WTC11 (cell line): ENCODE results near the gene C1orf174. TPM values are rescaled to one million over a fixed set of nuclear protein-coding genes. Genes with fewer than 3 reads are reported as not detected.

Source experiments
- ATAC-seq: fragments of 200-7000 bp; cut with Tn5 transposase; 2 replicates; pipeline ENCODE4 v1.10.0; 2021; ENCODE audit warnings: mild to moderate bottlenecking, moderate library complexity
- CTCF ChIA-PET: fragments of 300-600 bp; sonication (Branson Sonifier 250); formaldehyde crosslinking; loops from one replicate; lab custom pipeline; 2021; ENCODE audit warnings: antibody characterized with exemption; lab: Charles Lee
- POLR2A ChIA-PET: fragments of 350-600 bp; sonication (Branson Sonifier 250); formaldehyde crosslinking; loops from one replicate; lab custom pipeline; 2021; ENCODE audit warnings: antibody characterized with exemption; lab: Charles Lee
- DNase-seq: peaks from one replicate; pipeline ENCODE4 v3.0.0; 2021; ENCODE audit warnings: low spot score
- H3K27ac Mint-ChIP-seq: 2 replicates; pipeline ENCODE4 v1.8.0; 2021; ENCODE audit warnings: mixed read lengths
- H3K27me3 Mint-ChIP-seq: 2 replicates; pipeline ENCODE4 v1.8.0; 2021; ENCODE audit warnings: low read depth, mild to moderate bottlenecking, moderate library complexity, mixed read lengths
- H3K36me3 Mint-ChIP-seq: 2 replicates; pipeline ENCODE4 v1.8.0; 2021; ENCODE audit warnings: mixed read lengths
- H3K4me1 Mint-ChIP-seq: 2 replicates; pipeline ENCODE4 v1.8.0; 2022; ENCODE audit warnings: mixed read lengths
- H3K4me3 Mint-ChIP-seq: 2 replicates; pipeline ENCODE4 v1.8.0; 2021; ENCODE audit warnings: mild to moderate bottlenecking, moderate library complexity, mixed read lengths
- H3K9me3 Mint-ChIP-seq: 2 replicates; pipeline ENCODE4 v1.8.0; 2021; ENCODE audit warnings: mixed read lengths
- ATF2 ChIP-seq: sonication (generic); formaldehyde crosslinking; IDR thresholded peaks from 2 replicates; pipeline ENCODE4 v1.8.1; 2022; ENCODE audit warnings: low read depth, missing genetic modification reagents, borderline replicate concordance
- ATF3 ChIP-seq: sonication (generic); formaldehyde crosslinking; conservative IDR thresholded peaks from 2 replicates; pipeline ENCODE4 v1.8.1; 2022; ENCODE audit warnings: mild to moderate bottlenecking, missing genetic modification reagents
- CBFB ChIP-seq: sonication (generic); formaldehyde crosslinking; IDR thresholded peaks from 2 replicates; pipeline ENCODE4 v1.8.1; 2022; ENCODE audit warnings: mild to moderate bottlenecking, low read depth, missing genetic modification reagents
- E2F1 ChIP-seq: sonication (generic); formaldehyde crosslinking; IDR thresholded peaks from 2 replicates; pipeline ENCODE4 v1.8.0; 2022; ENCODE audit warnings: mild to moderate bottlenecking, missing genetic modification reagents
- EMX1 ChIP-seq: fragments of 250-450 bp; sonication (Bioruptor Pico); IDR thresholded peaks from 2 replicates; pipeline ENCODE4 v1.8.0; 2021; ENCODE audit warnings: mild to moderate bottlenecking
- FOXP4 ChIP-seq: sonication (generic); formaldehyde crosslinking; IDR thresholded peaks from 2 replicates; pipeline ENCODE4 v1.8.0; 2022; ENCODE audit warnings: mild to moderate bottlenecking, missing genetic modification reagents
- GTF2I ChIP-seq: fragments of 250-450 bp; sonication (Bioruptor Pico); conservative IDR thresholded peaks from 2 replicates; pipeline ENCODE4 v1.4.0; 2021; ENCODE audit warnings: mild to moderate bottlenecking
- JAZF1 ChIP-seq: fragments of 250-450 bp; sonication (Bioruptor Pico); IDR thresholded peaks from 2 replicates; pipeline ENCODE4 v1.9.0; 2021; ENCODE audit warnings: moderate library complexity, mild to moderate bottlenecking, inconsistent platforms
- NR1H2 ChIP-seq: sonication (generic); formaldehyde crosslinking; IDR thresholded peaks from 2 replicates; pipeline ENCODE4 v1.9.0; 2021; ENCODE audit warnings: mild to moderate bottlenecking, moderate library complexity, missing genetic modification reagents
- OVOL2 ChIP-seq: fragments of 250-450 bp; sonication (Bioruptor Pico); IDR thresholded peaks from 2 replicates; pipeline ENCODE4 v1.9.0; 2021; ENCODE audit warnings: mild to moderate bottlenecking, borderline replicate concordance
- STAT6 ChIP-seq: sonication (generic); formaldehyde crosslinking; conservative IDR thresholded peaks from 2 replicates; pipeline ENCODE4 v1.8.1; 2023; ENCODE audit warnings: mild to moderate bottlenecking, low read depth, missing genetic modification reagents, moderate library complexity
- TEAD4 ChIP-seq: sonication (generic); formaldehyde crosslinking; IDR thresholded peaks from 2 replicates; pipeline ENCODE4 v1.8.0; 2022; ENCODE audit warnings: mild to moderate bottlenecking, missing genetic modification reagents
- TP53 ChIP-seq: sonication (generic); formaldehyde crosslinking; IDR thresholded peaks from 2 replicates; pipeline ENCODE4 v1.8.1; 2023; ENCODE audit warnings: mild to moderate bottlenecking, missing genetic modification reagents
- USF1 ChIP-seq: sonication (generic); formaldehyde crosslinking; IDR thresholded peaks from 2 replicates; pipeline ENCODE4 v1.8.0; 2022; ENCODE audit warnings: mild to moderate bottlenecking, missing genetic modification reagents
- ZBTB21 ChIP-seq: sonication (generic); formaldehyde crosslinking; IDR thresholded peaks from 2 replicates; pipeline ENCODE4 v1.8.1; 2023; ENCODE audit warnings: mild to moderate bottlenecking, missing genetic modification reagents, borderline replicate concordance
- ZMAT4 ChIP-seq: fragments of 250-450 bp; sonication (Bioruptor Pico); IDR thresholded peaks from 2 replicates; pipeline ENCODE4 v1.9.0; 2021; ENCODE audit warnings: mild to moderate bottlenecking
- ZNF121 ChIP-seq: sonication (generic); formaldehyde crosslinking; IDR thresholded peaks from 2 replicates; pipeline ENCODE4 v1.8.0; 2023; ENCODE audit warnings: missing genetic modification reagents
- ZNF219 ChIP-seq: sonication (generic); formaldehyde crosslinking; IDR thresholded peaks from 2 replicates; pipeline ENCODE4 v1.8.0; 2023; ENCODE audit warnings: missing genetic modification reagents, mild to moderate bottlenecking, borderline replicate concordance
- ZNF423 ChIP-seq: fragments of 250-450 bp; sonication (Bioruptor Pico); IDR thresholded peaks from 2 replicates; pipeline ENCODE4 v2.1.2; 2022; ENCODE audit warnings: mild to moderate bottlenecking, moderate library complexity
- ZSCAN18 ChIP-seq: fragments of 250-450 bp; sonication (Bioruptor Pico); IDR thresholded peaks from 2 replicates; pipeline ENCODE4 v2.1.2; 2022; ENCODE audit warnings: mild to moderate bottlenecking, moderate library complexity
- total RNA-seq: library from RNA; stranded (reverse); gene quantifications from 3 replicates; pipeline ENCODE4 v1.2.3, GENCODE V29; 2021

C1orf174 gene
- total RNA-seq, 1 experiment from 2014 or later: 24.2 TPM

- no peak for TF ChIP-seq E2F1
- TF ChIP-seq FOXP4 (CRISPR knock-in tag): no peak
- no peak for TF ChIP-seq ZBTB21 (CRISPR knock-in tag)
- TF ChIP-seq ZNF121: no peak
- no peak for TF ChIP-seq ZNF423
- no peak for TF ChIP-seq ZMAT4
- no peak for TF ChIP-seq GTF2I (CRISPR knock-in tag)
- TF ChIP-seq OVOL2 (CRISPR knock-in tag): no peak
- no peak for TF ChIP-seq ATF3
- no peak for TF ChIP-seq STAT6 (CRISPR knock-in tag)
- no peak for TF ChIP-seq ZSCAN18 (CRISPR knock-in tag)
Observed at GRCh38 chr1:3893190-3893589, 6.9 kb downstream of the C1orf174 start (continued).

- POLR2A ChIA-PET: no interaction called here
- Mint-ChIP-seq H3K4me3 (no peak overlapping the region), H3K4me1 (no peaks in the 10 kb centered on the region; the same call in 1 of the 2 replicates), H3K36me3 (peaks cover 39% of the 10 kb centered on the region), H3K27me3 (no peaks in the 10 kb centered on the region), H3K27ac (no peak overlapping the region), H3K9me3 (peaks cover 5% of the 10 kb centered on the region)
- CTCF ChIA-PET: no interaction called here
- DNase-seq (no peak), ATAC-seq (no peak)
- TF ChIP-seq ZBTB21 (CRISPR knock-in tag) (no peak), ATF2 (CRISPR knock-in tag) (no peak), USF1 (no peak), NR1H2 (CRISPR knock-in tag) (no peak), JAZF1 (no peak), TEAD4 (CRISPR knock-in tag) (no peak), CBFB (no peak), ZNF219 (CRISPR knock-in tag) (no peak), TP53 (no peak), EMX1 (CRISPR knock-in tag) (no peak)
Observed at GRCh38 chr1:3892748-3893147, 7.3 kb downstream of the C1orf174 start.
